KOPT-K1 (cell line): ENCODE measurements around the gene CWH43.
"Not testable (repeated sequence)": the region's sequence is repeated elsewhere in the genome, so short reads cannot be mapped to it uniquely, and the experiment has no call there.

ENCODE experiments used
- H3K27ac ChIP-seq: fragments of 200-600 bp; sonication (generic); 2 replicates; pipeline ENCODE4 v1.5.1; 2016; ENCODE audit warnings: antibody characterized with exemption, mild to moderate bottlenecking, low read depth, low read length; ENCODE audit not compliant: poor library complexity, severe bottlenecking
- H3K36me3 ChIP-seq: fragments of 200-600 bp; sonication (generic); 2 replicates; pipeline ENCODE4 v1.5.1; 2017; ENCODE audit warnings: antibody characterized with exemption, mild to moderate bottlenecking, low read length, moderate library complexity; ENCODE audit not compliant: insufficient read depth
- H3K9me3 ChIP-seq: fragments of 200-600 bp; sonication (generic); 2 replicates; pipeline ENCODE4 v1.5.1; 2017; ENCODE audit warnings: antibody characterized with exemption, low read length, mild to moderate bottlenecking; ENCODE audit not compliant: insufficient read depth, poor library complexity, severe bottlenecking

CWH43 gene

GRCh38 chr4:48962636-48963035, 23.4 kb upstream of the CWH43 start:
- Histone ChIP-seq H3K36me3 (no peaks in the 10 kb centered on the region), H3K27ac (no peak overlapping the region), H3K9me3 (no peaks in the 10 kb centered on the region)

- Histone ChIP-seq H3K9me3 (no peaks in the 10 kb centered on the region), H3K36me3 (no peaks in the 10 kb centered on the region), H3K27ac (no peak overlapping the region)
Measured at GRCh38 chr4:48963042-48963679, 22.9 kb upstream of the CWH43 start.

GRCh38 chr4:48967101-48967500, 19.0 kb upstream of the CWH43 start:
- Histone ChIP-seq H3K27ac (no peak overlapping the region), H3K36me3 (no peaks in the 10 kb centered on the region), H3K9me3 (no peaks in the 10 kb centered on the region)

- Histone ChIP-seq H3K9me3 (no peaks in the 10 kb centered on the region), H3K36me3 (no peaks in the 10 kb centered on the region), H3K27ac (no peak overlapping the region)
Measured at GRCh38 chr4:48967631-48968030, 18.4 kb upstream of the CWH43 start.

GRCh38 chr4:48968814-48969213, 17.3 kb upstream of the CWH43 start:
- Histone ChIP-seq H3K36me3 (no peaks in the 10 kb centered on the region), H3K9me3 (no peaks in the 10 kb centered on the region), H3K27ac (no peak overlapping the region)

- Histone ChIP-seq H3K27ac (no peak overlapping the region), H3K36me3 (no peaks in the 10 kb centered on the region), H3K9me3 (no peaks in the 10 kb centered on the region)
Measured at GRCh38 chr4:48970471-48970921, 15.6 kb upstream of the CWH43 start.

GRCh38 chr4:48974979-48975640, 11.0 kb upstream of the CWH43 start:
- Histone ChIP-seq H3K27ac (no peak overlapping the region), H3K9me3 (no peaks in the 10 kb centered on the region), H3K36me3 (no peaks in the 10 kb centered on the region)

GRCh38 chr4:48976041-48976440, 10.0 kb upstream of the CWH43 start:
- H3K27ac ChIP-seq: no peak overlapping the region
- no peaks in the 10 kb centered on the region for H3K36me3 ChIP-seq
- no peaks in the 10 kb centered on the region for H3K9me3 ChIP-seq

GRCh38 chr4:48979914-48980579, 6.0 kb upstream of the CWH43 start:
- no peaks in the 10 kb centered on the region for H3K9me3 ChIP-seq
- H3K36me3 ChIP-seq: no peaks in the 10 kb centered on the region
- no peak overlapping the region for H3K27ac ChIP-seq

GRCh38 chr4:48984005-48984404, 2.1 kb upstream of the CWH43 start:
- H3K27ac ChIP-seq, H3K36me3 ChIP-seq: not testable (repeated sequence)

GRCh38 chr4:48985602-48985975, 486 bp upstream of the CWH43 start:
- Histone ChIP-seq H3K27ac (no peak overlapping the region), H3K36me3 (no peaks in the 10 kb centered on the region), H3K9me3 (no peaks in the 10 kb centered on the region)

More at GRCh38 chr4:48984005-48984404, 2.1 kb upstream of the CWH43 start:
- not testable (repeated sequence) for H3K9me3 ChIP-seq

GRCh38 chr4:48986654-48987164, 634 bp downstream of the CWH43 start:
- Histone ChIP-seq H3K27ac (no peak overlapping the region), H3K9me3 (no peaks in the 10 kb centered on the region), H3K36me3 (no peaks in the 10 kb centered on the region)

GRCh38 chr4:48989461-48990203, 3.6 kb downstream of the CWH43 start:
- Histone ChIP-seq H3K9me3 (no peaks in the 10 kb centered on the region), H3K36me3 (no peaks in the 10 kb centered on the region), H3K27ac (no peak overlapping the region)

- no peaks in the 10 kb centered on the region for H3K9me3 ChIP-seq
- no peaks in the 10 kb centered on the region for H3K36me3 ChIP-seq
- no peak overlapping the region for H3K27ac ChIP-seq
Measured at GRCh38 chr4:48991357-48991756, 5.3 kb downstream of the CWH43 start.

- Histone ChIP-seq H3K27ac (no peak overlapping the region), H3K9me3 (no peaks in the 10 kb centered on the region)
Measured at GRCh38 chr4:48997962-48998361, 11.9 kb downstream of the CWH43 start.

More at GRCh38 chr4:48997962-48998361, 11.9 kb downstream of the CWH43 start:
- H3K36me3 ChIP-seq: no peaks in the 10 kb centered on the region
